ENCODE results near the gene ARHGAP44. TPM values are rescaled to one million over a fixed set of nuclear protein-coding genes. Genes with fewer than 3 reads are reported as not detected.

ARHGAP44 gene
- total RNA-seq, 1 donor from 2014 or later, result not detected

- intact Hi-C loops (cut with micrococcal nuclease), result no loop called here
Measured at GRCh38 chr17:12896180-12896785, 107.0 kb downstream of the ARHGAP44 start.

GRCh38 chr17:12898110-12898509, 108.8 kb downstream of the ARHGAP44 start:
- intact Hi-C loops (cut with micrococcal nuclease), result no loop called here

- intact Hi-C loops (cut with micrococcal nuclease), result no loop called here
Measured at GRCh38 chr17:12899604-12900003, 110.3 kb downstream of the ARHGAP44 start.

GRCh38 chr17:12900474-12900873, 111.2 kb downstream of the ARHGAP44 start:
- intact Hi-C loops (cut with micrococcal nuclease), result no loop called here

GRCh38 chr17:12902046-12902445, 112.7 kb downstream of the ARHGAP44 start:
- intact Hi-C loops (cut with micrococcal nuclease), result no loop called here

- intact Hi-C loops (cut with micrococcal nuclease), result no loop called here
Measured at GRCh38 chr17:12907477-12907876, 118.2 kb downstream of the ARHGAP44 start.

- intact Hi-C loops (cut with micrococcal nuclease), result no loop called here
Measured at GRCh38 chr17:12909046-12909445, 119.7 kb downstream of the ARHGAP44 start.

GRCh38 chr17:12909511-12909910, 120.2 kb downstream of the ARHGAP44 start:
- intact Hi-C loops (cut with micrococcal nuclease), result no loop called here

GRCh38 chr17:12911239-12911638, 121.9 kb downstream of the ARHGAP44 start:
- intact Hi-C loops (cut with micrococcal nuclease), result no loop called here

- intact Hi-C loops (cut with micrococcal nuclease), result no loop called here
Measured at GRCh38 chr17:12917399-12917798, 128.1 kb downstream of the ARHGAP44 start.

GRCh38 chr17:12918142-12918541, 128.8 kb downstream of the ARHGAP44 start:
- intact Hi-C loops (cut with micrococcal nuclease), result no loop called here

GRCh38 chr17:12922120-12922519, 132.8 kb downstream of the ARHGAP44 start:
- intact Hi-C loops (cut with micrococcal nuclease), result no loop called here

GRCh38 chr17:12924614-12925013, 135.3 kb downstream of the ARHGAP44 start:
- intact Hi-C loops (cut with micrococcal nuclease), result no loop called here

GRCh38 chr17:12927001-12927400, 137.7 kb downstream of the ARHGAP44 start:
- intact Hi-C loops (cut with micrococcal nuclease), result no loop called here

- intact Hi-C loops (cut with micrococcal nuclease), result no loop called here
Measured at GRCh38 chr17:12927541-12928425, 138.5 kb downstream of the ARHGAP44 start.

GRCh38 chr17:12928736-12929135, 139.4 kb downstream of the ARHGAP44 start:
- intact Hi-C loops (cut with micrococcal nuclease), result no loop called here

GRCh38 chr17:12936501-12936900, 147.2 kb downstream of the ARHGAP44 start:
- intact Hi-C loops (cut with micrococcal nuclease), result no loop called here

GRCh38 chr17:12940699-12941098, 151.4 kb downstream of the ARHGAP44 start:
- intact Hi-C loops (cut with micrococcal nuclease), result no loop called here

- intact Hi-C loops (cut with micrococcal nuclease), result no loop called here
Measured at GRCh38 chr17:12947047-12947446, 157.7 kb downstream of the ARHGAP44 start.

- intact Hi-C loops (cut with micrococcal nuclease), result no loop called here
Measured at GRCh38 chr17:12952012-12952411, 162.7 kb downstream of the ARHGAP44 start.

GRCh38 chr17:12953156-12953555, 163.9 kb downstream of the ARHGAP44 start:
- intact Hi-C loops (cut with micrococcal nuclease), result no loop called here

- intact Hi-C loops (cut with micrococcal nuclease), result no loop called here
Measured at GRCh38 chr17:12955521-12955920, 166.2 kb downstream of the ARHGAP44 start.

- intact Hi-C loops (cut with micrococcal nuclease), result no loop called here
Measured at GRCh38 chr17:12958786-12959185, 169.5 kb downstream of the ARHGAP44 start.
